GM18498 (cell line): Measurements from ENCODE around the gene ATP7B.
"Not testable (repeated sequence)": the region's sequence is repeated elsewhere in the genome, so short reads cannot be mapped to it uniquely, and the experiment has no call there.

Source experiments
- ATAC-seq: cut with Tn5 transposase; IDR thresholded peaks from one replicate; pipeline ENCODE4 v1.9.1; 2021; ENCODE audit warnings: mild to moderate bottlenecking, moderate library complexity; ENCODE audit not compliant: unreplicated experiment

Gene ATP7B

DNA sequence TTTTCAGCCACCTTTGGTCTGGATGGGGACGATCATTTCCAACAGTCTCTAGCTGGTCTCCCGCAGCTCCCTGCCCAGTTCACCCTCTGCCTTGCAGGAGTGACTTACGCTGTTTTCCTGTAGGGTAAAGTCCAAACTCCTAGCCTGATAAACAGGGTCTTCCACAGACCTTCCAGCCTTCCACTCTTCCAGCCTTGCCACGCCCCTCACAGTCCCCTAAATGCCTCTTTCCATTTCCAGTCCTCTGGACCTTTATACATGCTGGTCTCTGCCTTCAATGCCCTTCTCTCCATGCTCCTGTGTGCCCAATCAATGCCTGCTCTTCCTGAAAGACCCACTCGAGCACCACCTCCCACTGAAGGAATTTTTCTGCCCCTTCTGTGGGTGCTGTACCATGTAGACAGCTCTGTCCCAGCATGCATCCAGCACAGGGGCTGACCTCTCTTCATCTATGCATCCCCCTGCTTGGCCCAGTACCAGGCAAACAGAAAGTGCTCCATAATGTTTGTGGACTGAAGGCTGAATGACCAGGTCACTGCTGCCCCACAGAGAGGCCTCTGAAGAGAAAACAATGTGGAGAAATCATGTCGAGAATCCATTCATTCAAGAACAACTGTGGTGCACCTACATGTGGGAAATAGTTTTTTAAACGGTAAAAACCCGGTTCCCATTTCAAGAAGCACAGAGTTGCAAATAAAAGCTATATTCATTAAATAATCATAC, 4.6 kb downstream of the ATP7B start:
- ATAC-seq, result no peak

DNA sequence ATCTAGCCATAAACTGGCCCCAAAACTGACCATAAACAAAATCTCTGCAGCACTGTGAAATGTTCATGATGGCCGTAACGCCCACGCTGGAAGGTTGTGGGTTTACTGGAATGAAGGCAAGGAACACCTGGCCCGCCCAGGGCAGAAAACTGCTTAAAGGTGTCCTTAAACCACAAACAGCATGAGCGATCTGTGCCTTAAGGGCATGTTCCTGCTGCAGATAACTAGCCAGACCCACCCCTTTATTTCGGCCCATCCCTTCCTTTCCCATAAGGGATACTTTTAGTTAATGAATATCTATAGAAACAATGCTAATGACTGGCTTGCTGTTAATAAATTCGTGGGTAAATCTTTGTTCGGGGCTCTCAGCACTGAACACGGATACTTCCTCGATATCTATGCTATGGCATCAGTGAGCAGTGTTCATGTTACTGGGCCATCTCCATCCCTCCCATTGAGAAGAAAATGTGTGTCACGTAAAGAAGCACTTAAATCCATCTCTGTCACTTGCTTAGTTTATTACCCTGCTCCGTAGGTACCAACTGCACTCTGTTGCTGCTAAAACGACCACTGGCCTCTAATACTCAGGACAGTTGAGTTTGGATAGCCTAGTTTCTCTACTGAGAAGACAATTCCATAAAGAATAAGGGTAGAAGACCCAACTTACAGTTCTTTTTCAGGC, 5.3 kb downstream of the ATP7B start:
- ATAC-seq, result no peak

DNA sequence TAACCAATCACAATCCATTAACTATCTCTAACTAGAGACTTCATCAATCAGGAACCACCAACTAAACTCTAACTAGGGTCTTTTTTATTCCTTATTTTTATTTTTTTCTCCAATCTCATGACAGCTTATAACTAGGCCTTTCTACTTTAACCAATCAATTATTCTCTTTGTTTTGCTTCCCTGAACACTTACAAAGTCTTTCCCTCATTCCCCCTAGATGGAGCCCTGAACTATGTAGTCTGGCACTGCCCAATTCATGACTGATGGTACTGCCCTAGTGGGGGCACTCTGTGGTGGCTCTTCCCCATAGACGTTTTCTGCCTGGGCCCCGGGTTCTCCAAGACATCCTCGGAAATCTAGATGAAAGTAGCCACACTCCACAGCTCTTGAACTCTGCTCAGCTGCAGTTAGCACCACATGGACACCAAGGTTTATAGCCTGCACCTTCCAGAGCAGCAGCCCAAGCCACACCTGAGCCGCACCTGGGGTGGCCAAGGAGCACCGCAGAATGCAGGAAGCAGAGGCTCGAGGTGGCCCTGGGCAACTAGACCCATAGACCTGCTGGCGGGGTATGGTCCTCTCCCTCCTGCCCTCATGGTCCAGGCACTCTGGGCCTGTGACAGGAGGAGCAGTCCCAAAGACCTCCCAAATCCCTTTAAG, 6.6 kb downstream of the ATP7B start:
- ATAC-seq, result no peak

DNA sequence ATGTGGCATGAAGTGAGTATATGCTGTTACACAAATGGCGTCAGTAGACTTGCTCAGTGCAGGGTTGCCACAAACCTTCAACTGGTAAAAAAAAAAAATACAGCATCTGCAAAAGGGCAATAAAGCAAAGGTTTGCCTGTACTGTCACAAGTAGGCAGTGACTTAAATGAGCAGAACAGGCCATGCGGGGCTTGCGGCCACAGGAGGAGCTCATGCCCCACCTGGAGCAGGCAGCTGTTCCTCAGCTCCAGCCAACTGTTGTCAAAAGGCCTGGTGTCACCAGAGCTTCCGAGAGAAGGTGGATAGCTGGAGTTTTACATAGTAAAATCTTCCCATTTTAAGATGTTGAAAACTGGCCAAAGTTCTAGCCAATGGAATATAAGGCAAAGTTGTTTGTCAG, 7.7 kb downstream of the ATP7B start:
- no peak for ATAC-seq

DNA sequence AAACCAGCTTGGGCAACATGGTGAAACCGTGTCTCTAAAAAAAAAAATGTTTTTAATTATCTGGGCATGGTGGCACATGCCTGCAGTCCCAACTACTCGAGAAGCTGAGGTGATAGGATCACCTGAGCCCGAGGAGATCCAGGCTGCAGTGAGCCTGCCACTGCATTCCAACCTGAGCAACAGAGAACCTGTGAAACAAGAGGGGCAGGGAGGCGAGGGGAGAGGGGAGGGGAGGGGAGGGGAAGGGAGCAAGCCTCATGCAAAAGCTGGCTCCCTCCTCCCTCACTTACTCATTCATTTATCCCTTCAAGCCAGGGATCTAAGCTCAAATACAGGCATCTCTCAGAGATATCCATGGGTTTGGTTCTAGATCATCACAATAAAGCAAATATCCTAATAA, 8.9 kb downstream of the ATP7B start:
- no peak for ATAC-seq

DNA sequence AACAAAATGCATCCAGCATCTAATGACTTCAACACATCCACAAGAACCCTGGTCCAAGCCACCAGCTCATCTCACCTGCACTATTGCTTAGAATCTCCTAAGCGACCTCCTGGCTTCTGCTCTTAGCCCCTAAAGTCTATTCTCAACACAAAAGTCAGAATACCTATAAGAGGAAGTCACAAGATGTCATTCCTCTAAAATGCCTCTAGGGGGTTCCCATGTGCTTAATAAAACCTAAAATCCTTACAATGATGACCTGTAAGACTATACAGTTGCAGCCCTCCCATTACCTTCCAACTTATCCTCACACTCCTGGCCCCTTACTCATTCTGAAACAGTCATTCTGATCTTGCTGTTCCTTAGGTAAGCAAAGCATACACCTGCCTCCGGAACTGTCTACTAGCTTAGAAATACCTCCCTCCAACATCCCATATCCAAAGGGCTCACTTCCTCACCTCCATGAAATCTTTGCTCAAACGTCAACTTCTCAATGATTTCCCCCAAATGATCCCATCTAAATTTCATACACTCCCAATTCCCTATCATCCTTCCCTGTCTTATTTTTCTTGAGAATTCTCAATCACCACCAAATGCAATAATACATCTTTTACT, 10.0 kb downstream of the ATP7B start:
- peak; percentile 83 for ATAC-seq

DNA sequence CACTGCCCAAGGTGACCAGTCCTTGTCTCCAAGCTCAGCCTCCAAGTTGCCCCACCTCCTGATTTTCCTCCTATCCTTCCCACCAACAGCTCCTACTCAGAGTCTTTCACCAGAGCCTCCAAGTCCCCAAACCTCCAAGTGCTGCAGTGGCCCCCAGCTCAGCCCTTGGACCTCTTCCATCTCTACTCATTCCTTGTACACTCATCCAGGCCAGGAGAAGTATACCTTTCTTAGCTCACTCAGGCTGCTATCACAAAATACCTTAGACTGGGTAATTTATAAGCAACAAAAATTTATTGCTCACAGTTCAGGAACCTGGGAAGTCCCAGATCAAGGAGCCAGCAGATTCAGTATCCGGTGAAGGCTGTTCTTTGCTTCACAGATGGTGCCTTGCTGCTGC, 11.3 kb downstream of the ATP7B start:
- no peak for ATAC-seq

DNA sequence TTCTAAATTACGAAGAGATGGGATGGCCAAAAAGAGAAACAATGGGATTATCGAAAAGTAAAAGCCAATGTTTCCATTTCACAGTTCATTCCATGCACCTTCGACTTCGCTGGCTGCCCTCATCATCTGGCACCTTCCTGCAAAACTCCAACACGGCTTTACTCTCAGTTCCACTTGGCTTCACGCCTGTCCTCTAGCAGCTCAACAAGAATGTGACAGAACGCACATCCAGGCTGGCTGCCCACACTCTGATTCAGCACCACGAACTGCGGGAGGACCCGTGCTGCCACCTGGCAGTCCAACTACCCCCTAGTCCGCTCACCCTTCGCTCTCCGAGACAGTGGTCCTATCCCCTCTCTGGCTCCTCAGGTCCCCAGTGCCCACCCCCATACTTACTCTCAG, 11.7 kb downstream of the ATP7B start:
- ATAC-seq, result no peak

DNA sequence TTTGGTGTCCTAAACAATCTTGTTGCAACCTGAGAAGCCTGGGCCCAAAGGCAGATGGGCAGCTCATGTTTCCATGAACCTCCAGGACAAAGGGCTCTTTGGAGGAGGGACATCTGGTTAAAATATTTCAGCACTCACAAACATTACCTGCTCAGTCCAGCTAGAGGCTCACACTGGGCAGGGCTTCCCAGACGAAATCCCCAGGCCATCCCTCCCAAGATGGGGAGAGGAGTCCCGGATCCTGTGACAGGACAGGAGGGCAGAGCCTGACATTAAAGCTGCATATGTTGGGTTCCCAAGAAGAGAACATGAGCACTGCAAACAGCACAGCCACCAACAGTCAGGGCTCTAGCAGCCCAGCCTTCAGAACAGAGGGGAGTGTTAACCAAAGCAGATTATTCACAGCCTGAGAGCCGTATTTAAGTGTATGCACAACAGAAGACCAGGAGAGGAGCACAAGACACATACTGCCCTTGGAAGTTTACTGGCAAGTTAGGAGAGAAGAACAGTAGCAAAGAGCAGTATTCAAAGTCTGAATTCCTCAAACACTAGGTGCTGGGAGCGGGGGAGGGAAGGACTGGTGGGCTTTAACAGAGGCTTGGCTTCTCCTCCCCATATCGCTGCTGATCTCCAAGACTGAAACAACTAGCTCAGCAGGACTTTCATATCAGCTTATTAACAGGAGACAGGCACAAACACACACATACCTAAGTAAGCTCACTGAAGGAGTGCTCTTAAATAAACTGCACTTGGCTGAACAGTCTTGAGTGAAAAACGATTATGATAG, 12.3 kb downstream of the ATP7B start:
- ATAC-seq, result no peak

DNA sequence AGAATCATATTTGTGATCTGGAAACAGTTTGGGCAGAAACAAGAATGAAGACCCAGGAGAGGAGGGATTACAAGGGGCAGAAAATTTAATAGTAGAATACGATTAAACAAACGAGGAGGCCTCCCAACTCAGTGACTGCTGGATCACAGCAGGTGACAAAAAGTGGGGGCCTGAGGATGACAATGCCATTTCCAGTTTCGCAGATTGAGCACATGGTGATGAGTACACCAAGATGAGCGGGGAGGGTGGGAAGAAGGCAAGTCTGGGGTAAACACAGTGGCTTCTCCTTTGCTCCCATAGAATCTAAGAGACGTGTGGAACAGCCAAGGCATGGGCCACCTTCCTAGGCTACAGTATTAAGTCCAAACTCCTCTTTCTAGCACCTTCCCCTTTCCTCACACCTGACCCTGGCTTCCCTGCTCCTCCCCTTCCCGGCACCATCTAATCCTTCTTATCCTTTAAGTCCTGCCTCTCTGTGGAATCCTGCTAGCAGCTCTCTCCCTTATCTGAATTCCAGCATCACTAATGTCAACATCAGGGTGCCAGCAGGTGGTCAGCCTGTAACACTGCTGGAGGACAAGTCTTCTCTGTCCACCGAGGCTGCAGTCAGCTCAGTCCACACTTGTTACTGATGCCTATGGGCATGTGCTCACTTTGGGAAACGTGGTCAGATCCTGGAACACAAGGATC, 13.5 kb downstream of the ATP7B start:
- ATAC-seq, result no peak

DNA sequence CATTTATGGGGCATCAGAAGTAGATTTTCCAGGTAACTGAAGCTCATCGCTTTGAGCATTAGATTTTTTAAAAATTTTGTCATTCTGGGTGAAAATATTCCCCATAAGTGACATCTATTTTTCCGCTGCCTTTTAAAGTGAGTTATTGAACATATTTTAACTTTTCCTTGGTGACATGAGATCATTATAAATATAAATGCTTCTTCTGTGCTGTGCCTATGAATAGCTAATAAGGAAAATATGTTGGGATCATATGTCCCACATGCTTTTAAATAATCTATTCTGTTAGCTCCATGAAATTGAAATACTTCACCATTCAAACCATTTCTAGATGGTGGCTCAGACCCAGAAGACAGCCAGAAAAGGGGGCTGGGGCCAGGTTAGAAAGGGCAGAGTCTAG, 14.1 kb downstream of the ATP7B start:
- ATAC-seq, result no peak

DNA sequence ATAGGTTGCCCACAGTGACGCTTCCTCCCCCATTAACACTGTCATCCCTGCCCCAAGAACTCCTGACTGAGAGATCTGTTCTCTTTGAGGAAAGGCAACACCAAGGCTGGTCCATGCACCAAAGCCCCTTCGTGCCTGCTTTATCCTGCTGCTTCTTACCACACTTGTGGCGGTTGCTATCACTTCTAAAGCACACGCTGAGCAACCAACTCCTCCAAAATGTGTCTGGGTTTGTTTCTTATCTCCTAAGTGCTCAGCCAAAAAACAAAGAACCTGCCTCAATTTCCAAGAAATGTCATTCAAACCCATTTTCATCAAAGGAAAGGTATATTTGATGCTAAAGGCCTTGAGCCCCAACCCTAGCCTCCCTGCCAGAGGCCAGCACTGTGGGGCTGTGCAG, 14.6 kb downstream of the ATP7B start:
- no peak for ATAC-seq

DNA sequence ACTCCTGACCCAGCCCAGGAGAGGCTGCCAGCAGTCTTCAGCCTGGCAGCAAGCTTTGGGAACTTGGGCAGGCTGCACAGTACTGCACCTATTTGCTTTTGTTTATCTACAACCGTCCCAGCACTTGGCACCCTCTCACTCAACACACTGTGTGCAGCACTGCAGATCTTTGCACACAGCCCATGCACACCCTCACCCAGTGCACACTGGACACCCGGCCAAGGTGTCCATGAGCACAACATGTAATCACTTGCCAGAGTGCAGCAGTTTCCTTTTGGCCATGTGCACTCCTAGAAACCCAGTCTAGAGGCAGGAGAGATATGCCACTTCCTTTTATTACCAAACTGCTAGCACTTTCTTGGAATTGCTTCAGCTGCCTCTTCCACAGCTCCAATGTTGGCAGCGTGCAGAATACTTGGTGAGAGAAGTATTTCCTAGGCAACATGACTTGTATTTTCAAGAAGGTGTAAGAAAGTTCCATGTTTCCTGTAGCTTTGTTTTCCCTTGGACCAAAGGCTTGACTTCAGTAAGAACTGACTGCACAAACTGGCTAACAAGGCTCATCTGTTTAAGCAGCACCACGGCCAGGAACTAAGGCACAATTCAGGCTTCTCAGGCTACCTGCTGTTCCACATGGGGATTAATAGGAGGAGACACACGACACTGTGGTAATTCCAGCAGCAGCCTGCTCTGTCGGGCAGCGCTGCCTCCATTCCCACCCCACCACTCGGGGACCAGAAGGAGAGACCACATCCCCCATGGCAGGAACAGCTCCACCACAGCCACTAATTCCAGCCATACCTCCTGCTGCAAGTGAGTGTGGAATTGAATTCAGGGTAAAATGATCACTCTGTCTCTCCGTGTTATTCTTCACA, 15.3 kb downstream of the ATP7B start:
- no peak for ATAC-seq

DNA sequence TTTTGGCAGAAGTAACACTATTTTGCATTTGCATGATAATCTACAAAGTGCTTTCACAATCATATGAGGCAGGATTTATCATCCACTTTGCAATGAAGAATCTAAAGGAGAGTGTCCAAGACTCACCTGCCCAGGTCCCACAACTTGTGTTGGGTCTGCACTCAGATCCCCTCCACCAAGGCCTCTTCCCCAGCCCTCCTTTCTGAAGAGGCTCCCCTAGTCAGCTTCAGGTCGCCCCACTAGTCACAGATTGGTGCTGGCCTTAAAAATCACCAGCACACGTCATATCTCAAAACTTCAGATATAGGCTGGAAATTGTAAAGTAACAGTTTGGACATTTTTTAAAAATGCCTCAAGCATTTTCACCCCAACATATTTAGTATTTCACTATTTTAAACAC, 17.5 kb downstream of the ATP7B start:
- no peak for ATAC-seq

DNA sequence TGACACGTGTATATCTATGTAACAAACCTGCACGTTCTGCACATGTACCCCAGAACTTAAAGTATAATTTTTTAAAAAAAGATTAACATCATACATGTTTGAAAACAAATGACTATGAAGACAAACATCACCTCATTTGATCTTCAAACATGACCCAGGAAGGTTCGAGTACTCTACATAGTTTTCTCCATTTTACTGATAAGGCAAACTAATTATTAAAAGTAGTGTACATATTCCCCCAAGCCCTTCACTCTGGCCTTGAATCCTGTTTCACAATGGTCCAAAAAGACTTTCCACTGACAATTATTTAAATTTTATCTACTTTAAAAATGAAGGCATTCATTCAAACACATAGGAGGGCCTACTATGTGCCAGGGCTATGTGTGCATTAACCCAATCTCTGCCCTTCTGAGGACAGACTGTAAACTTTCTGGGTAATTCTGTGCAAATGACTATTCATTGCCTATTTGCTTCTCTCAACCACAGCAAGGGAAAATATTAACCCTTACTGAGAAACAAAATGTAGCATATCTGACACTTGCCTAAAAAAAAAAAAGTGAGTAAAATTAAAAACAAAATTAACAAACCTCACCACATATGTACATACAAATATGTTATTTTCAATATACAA, 22.1 kb downstream of the ATP7B start:
- no peak for ATAC-seq

DNA sequence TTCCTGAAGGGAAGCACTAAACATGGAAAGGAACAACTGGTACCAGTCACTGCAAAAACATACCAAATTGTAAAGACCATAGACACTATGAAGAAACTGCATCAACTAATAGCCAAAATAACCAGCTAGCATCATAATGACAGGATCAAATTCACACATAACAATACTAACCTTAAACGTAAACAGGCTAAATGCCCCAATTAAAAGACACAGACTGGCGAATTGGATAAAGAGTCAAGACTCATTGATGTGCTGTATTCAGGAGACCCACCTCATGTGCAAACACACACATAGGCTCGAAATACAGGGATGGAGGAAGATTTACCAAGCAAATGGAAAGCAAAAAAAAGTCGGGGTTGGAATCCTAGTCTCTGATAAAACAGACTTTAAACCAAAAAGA, 26.3 kb downstream of the ATP7B start:
- ATAC-seq, result not testable (repeated sequence)

DNA sequence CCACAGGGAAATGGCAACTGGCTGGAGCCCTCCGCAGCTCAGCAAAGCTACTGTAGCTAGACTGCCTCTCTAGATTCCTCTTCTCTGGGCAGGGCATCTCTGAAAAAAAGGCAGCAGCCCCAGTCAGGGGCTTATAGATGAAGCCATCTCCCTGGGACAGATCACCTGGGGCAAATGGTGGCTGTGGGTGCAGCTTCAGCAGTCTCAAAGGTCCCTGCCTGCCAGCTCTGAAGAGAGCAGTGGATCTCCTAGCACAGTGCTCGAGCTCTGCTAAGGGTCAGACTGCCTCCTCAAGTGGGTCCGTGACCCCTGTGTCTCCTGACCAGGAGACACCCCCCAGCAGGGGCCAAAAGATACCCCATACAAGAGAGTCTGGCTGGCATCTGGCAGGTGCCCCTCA, 28.0 kb downstream of the ATP7B start:
- not testable (repeated sequence) for ATAC-seq

DNA sequence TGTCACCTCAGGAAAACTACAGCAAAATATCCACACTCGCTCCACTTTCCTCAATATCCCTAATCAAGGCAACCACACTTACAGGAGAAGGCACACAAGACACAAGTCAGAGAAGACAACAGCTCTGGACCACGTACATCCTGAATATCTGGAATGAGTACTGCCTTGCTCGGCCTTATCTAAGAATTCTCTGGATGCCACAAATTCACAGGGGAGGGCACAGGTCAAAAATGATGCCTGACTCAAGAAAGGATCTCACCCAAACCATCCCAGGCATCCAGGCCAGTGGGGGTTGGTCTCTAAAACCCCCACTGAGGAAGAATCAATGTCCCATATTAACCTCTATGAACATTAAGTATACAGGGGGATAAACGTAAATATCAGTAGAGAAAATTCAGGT, 29.9 kb downstream of the ATP7B start:
- no peak for ATAC-seq

DNA sequence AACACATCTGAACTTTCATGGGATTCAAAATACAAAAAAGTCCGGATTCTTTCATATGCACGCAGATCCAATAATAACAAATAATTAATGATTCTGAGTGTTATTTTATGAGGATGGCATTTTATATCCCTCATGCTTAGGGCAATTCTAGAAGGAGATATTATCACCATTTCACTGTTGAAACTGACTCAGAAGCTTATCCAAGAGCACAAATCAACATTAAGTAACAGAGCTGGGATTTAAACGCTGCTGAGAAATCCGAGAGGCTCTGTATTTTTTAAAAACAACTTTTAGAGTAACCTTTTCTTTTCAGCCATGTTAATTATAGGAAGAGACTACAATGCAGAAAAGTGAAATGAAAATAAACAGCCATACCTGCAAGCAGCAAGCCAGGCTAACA, 30.3 kb downstream of the ATP7B start:
- no peak for ATAC-seq
